ENCODE results near the gene DIS3L2.
"Not testable (repeated sequence)": the region's sequence is repeated elsewhere in the genome, so short reads cannot be mapped to it uniquely, and the experiment has no call there.

- not testable (repeated sequence) for TF ChIP-seq CTCF (conservative IDR thresholded peaks at IDR 0.05; ENCODE audit: low read length); EZH2phosphoT487 (IDR thresholded peaks at IDR 0.05; ENCODE audit: borderline replicate concordance)
These were observed 154.3 kb downstream of the DIS3L2 start for GRCh38 chr2:232115728-232116361.
